KG1 (cell line): ENCODE measurements around the gene KRT8.
"Not testable (repeated sequence)": the region's sequence is repeated elsewhere in the genome, so short reads cannot be mapped to it uniquely, and the experiment has no call there.

ENCODE experiments used
- DNase-seq: peaks from one replicate; lab custom pipeline; 2025; lab: John Stamatoyannopoulos, UW

KRT8 gene

DNA sequence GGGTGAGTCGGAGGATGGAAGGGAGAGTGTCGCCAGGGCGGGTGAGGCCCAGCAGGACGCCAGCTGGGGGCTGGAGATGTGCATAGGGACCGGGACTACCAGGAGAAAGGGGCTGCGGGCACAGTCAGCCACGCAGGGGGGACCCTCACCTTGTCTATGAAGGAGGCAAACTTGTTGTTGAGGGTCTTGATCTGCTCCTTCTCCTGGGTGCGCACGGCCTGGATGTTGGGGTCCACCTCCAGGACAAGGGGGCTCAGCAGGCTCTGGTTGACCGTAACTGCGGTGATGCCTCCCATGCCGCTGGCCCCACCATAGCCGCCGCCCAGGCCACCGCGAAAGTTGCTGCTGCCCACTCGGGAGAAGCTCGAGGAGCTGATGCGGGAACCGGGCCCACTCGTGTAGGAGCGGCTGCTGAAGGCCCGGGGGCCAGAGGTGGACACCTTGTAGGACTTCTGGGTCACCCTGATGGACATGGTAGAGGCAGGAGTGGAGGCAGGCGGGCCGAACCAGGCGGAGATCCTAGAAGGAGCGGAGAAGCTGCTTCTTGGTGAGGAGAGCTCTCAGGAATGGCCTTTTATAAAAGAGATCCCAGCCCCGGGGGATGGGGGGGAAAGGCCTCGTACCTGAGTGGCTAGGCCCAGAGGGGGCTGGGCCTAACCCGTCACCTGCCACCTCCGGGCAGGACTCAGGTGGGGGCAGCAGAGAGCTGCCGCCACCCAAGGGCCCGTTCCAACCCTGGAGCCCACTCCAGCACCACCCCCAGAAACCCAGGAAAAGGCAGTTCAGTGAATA lies at the start of gene KRT8:
Gene KRT8 (minus strand): TSS at position 568 of the 792 bp plus-strand sequence. CDS start 95 bp downstream, at position 473.
- DNase-seq, result not testable (repeated sequence)

DNA sequence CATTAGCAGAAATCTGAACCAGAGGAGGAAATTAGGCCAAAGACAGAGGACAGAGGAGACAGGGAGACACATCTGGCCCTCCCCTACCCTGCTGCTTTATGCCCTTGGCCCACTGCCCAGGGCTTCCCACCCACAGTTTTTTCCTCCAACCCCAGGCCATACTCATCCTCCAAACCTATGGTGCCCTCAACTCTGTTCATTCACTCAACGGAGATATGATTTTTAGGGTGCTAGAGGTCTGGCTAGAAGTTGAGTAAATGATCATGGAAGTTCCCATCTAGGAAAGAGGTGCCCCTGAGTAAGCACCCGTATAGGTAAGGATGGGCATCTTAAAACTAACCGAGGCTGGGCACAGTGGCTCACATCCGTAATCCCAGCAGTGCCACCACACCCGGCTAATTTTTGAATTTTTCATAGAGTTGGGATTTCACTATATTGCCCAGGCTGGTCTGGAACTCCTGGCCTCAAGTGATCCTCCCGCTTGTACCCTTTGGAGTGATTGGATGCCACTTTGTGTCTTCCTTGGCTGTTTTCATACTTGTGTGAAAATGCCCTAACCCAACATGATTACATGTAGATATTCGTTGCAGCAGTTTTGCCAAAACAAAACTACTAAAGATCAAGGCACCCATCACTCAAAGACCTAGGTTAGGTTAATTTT lies 48.4 kb upstream of the KRT8 start:
- no peak for DNase-seq

DNA sequence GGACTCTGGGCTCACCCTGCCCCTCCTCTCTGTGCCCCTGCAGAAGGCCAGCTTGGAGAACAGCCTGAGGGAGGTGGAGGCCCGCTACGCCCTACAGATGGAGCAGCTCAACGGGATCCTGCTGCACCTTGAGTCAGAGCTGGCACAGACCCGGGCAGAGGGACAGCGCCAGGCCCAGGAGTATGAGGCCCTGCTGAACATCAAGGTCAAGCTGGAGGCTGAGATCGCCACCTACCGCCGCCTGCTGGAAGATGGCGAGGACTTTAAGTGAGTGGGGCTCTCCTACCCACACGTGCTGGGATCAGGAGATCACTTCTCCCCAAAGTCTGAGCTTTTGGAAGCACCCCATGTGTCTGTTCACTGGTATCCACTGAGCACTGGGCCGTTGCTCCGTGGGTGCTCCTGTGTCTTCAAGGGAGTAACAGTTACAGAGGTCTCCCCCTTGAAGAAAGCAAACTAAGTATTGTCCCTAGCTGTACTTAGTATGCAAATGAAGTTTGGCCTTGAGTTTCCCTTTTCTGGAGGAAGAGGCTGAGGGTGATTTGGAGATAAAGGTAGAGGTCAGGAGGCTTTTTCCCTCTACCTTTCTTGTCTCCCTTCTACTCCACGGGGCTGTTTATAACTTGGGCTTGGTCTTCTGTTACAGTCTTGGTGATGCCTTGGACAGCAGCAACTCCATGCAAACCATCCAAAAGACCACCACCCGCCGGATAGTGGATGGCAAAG lies 47.4 kb upstream of the KRT8 start:
- no peak for DNase-seq

DNA sequence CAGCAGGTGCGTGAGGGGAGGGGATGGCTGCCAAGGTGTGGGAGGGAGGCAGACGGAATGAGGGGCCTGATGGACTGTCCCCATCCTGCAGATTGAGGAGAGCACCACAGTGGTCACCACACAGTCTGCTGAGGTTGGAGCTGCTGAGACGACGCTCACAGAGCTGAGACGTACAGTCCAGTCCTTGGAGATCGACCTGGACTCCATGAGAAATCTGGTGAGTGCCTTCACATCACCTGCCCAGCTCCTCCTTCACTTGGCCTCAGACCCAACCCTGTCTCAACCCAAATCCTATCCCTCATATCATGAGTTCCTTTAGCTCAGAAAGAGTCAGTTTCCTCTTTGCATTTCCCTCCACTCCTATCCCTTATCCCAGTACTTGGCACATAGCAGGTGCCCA lies 46.8 kb upstream of the KRT8 start:
- DNase-seq, result no peak

DNA sequence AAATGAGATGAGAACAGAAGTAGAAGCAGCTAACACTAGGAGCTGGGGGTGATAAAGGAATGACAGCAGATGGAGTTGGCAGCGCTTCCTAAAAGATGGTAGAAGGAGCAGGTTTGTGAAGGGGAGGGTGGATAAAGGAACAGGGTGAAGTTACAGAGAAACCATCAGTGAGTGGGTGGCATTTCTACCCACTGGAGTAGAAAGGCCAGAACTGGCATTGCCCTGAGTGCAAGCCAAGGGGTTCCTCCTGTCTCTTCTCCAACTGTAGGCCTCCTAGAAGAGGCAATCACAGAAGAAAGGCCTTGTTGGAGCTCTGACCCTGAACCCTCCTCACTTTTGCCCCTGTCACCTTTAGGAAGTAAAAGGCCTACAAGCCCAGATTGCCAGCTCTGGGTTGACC lies 46.2 kb upstream of the KRT8 start:
- no peak for DNase-seq

DNA sequence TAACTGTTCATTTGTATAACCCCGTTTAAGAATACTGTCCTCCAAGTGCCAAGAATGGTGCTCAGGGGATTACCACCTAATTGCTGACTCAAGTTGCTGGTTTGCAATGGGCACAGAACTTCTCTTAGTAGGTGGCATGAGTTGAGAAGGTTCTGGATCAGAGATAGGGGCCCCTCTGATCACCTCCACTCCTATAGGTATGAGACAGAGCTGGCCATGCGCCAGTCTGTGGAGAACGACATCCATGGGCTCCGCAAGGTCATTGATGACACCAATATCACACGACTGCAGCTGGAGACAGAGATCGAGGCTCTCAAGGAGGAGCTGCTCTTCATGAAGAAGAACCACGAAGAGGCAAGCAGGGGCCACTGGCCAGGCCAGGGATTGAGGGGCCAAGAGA lies 45.7 kb upstream of the KRT8 start:
- no peak for DNase-seq

DNA sequence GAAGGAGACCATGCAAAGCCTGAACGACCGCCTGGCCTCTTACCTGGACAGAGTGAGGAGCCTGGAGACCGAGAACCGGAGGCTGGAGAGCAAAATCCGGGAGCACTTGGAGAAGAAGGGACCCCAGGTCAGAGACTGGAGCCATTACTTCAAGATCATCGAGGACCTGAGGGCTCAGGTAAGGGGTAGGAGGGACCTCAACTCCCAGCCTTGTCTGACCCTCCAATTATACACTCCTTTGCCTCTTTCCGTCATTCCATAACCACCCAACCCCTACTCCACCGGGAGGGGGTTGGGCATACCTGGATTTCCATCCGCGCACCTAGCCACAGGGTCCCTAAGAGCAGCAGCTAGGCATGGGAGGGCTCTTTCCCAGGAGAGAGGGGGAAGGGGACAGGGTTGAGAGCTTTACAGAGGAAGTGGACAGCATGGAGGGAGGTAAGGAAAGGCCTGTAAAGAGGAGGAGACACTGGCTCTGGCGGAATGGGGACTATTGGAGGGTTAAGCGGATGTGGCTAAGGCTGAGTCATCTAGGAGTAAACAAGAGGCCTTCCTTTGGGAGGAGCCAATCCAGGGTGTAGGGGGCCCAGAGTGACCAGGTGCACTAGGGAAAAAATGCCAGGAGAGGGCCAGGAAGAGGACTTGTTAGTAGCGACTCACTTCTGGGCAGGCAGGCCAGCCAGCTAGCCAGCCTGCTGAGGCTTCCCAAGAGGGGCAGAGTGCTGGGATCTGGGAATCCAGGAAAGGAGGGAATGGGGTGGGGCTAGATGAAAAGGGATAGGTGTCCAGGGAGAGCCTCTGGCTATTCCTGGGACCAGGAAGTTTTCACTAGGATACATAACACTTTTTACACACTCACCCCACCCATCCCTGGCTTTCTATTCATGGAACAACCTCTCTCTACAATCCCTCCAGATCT lies 44.8 kb upstream of the KRT8 start:
- DNase-seq, result no peak

DNA sequence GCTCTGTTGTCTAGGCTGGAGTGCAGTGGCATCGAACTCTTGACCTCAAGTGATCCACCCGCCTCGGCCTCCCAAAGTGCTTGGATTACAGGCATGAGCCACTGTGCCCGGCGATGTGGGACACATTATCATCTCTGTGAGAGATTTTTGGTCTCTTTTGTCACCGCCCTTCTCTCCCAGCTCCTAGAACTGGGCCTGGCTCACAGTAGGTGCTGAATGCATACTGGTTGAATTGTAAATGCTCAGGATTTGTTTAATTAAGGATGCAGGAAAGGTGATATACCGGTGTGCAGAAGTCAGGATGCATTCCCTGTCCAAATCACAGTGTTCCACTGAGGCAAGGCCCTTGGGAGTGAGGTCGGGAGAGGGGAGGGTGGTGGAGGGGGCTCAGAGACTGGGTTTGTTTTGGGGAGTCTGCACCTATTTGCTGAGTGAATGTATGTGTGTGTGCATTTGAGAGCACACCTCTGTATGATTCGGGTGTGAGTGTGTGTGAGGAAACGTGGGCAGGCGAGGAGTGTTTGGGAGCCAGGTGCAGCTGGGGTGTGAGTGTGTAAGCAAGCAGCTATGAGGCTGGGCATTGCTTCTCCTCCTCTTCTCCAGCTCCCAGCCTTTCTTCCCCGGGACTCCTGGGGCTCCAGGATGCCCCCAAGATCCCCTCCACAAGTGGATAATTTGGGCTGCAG lies 43.0 kb upstream of the KRT8 start:
- DNase-seq, result no peak

DNA sequence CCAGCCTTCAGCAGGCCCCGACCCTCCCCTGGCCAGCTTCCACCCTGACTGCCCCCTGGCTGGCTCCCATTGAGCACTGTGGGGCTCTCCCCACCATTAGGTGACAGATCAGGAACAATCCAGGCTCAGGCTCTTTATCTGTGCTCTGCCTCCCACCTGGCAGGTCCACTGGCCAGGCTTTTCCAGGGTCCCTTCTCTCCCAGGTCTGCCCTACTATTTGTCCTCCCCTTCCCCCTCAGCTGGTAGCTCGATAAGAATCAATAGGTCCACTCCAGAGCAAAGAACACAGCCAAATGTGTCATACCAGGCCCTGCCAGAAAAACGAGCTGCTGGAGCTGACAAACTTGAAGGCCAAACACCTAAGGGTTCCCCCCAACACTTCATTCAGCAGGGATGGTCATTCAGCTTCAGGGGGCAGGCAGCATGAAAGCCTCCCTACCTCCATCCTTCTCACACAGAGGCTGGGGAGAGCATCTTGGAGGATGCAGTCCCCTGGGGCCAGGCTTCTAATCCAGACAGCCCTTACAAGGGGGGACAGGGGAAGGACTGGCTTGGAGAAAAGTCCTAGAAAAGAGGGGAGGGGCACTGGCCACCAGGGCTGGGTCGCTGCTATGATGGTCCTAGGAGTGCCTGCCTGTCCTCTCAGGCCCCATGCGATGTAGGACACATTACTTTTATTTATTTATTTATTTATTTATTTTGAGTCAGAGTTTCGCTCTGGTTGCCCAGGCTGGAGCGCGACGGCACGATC lies 42.1 kb upstream of the KRT8 start:
- no peak for DNase-seq

DNA sequence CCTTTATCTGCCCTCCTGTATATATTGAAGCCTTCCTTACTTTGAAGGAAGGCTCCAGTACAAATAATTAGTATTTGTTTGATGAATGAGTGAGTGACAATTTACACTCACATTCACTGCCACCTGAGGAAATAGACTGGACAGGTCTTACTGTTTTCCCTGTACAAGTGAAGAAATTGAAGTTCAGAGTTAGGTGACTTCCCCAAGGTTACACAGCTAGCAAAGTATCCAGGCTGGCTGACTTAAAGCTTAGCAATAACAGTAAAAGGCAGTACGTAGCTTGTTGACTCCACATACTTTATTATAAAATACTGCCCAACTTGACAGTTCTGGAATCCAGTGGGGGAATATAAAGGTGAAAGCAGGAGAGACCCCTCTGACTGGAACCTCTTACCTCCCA lies 41.5 kb upstream of the KRT8 start:
- no peak for DNase-seq

DNA sequence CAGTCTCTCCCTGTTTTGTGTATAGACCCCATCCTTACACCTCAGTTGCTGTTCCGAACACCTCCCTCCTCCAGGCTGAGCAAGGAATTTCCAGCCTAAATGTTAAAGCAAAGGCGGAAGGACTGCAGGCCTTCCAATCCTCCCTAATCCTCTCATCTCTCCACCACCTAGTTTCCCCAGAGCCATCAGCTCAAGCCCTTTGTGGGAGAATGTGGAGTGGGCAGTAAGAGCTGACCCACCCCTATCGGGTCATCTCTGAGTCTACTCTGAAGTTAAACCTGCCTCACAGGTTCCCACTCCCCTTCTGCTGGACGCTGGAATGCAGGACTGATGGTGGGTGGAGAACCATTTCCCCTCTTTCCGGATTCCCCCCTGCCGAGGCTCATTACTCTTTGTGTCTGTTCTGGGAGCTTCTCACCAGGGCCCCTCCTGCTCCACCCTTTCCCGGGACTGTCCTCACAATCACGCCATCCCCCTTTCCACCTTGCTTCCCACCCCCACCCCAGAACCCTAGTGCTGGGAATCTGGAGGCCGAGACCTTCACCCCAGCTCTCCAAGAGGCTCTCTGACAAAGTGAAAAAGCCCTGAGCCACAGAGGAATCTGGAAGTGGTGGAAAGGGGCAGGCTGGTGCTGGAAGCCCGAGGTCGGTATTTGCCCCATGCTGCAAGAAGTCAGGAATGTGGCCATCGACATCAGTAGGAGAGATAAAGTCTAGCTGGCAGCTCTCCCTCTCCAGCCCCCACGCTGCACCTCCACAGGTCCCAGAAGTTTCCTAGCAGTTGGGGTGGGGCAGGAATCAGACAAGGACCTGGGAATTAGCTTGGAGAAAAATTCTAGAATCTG lies 40.7 kb upstream of the KRT8 start:
- DNase-seq, result no peak

DNA sequence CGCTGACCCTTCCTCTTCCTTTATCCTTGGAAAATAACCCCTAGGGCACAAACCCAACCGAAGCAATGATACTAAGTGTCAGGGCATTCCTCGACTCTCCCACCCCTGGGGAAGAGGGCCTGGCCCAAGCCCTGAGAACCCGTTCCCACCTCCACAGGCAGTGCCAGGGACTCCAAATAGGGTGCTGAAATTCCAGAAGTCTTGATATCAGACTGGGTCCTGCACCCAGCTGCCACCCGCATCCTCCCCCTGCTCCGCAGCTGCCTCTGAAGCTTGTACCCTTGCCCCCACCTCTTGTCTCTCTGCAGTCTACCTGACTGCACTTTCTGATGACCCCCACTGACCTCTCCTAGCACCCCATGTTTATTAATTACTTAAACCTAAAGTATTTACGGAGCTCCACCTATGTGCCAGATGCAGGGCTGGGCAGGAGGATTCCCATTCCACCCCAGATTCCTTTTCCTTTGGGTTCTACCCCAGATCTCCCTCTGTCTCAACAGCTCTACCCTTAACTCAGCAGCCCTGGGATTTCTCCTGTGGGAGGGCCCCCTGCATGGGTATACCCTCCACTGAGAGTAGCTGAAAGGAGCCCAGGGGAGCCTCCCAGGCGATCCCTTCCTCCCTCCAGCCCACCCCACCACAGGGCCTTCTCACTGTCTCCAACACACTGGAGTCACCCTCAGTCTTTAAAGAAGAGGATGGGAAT lies 40.0 kb upstream of the KRT8 start:
- no peak for DNase-seq

DNA sequence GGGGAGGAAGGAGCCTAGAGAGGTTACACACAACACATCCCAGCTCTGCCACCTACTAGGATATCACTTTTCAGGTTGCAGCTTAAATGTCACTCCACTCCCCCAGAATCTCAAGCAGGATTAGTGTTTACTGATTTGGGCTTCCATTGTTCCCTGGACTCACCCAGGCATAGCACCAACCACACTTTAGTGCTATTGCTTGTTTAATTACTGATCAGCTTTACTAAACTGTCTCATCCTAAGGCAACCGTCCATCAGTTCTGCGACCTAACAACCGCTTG lies 38.0 kb upstream of the KRT8 start:
- DNase-seq, result no peak

DNA sequence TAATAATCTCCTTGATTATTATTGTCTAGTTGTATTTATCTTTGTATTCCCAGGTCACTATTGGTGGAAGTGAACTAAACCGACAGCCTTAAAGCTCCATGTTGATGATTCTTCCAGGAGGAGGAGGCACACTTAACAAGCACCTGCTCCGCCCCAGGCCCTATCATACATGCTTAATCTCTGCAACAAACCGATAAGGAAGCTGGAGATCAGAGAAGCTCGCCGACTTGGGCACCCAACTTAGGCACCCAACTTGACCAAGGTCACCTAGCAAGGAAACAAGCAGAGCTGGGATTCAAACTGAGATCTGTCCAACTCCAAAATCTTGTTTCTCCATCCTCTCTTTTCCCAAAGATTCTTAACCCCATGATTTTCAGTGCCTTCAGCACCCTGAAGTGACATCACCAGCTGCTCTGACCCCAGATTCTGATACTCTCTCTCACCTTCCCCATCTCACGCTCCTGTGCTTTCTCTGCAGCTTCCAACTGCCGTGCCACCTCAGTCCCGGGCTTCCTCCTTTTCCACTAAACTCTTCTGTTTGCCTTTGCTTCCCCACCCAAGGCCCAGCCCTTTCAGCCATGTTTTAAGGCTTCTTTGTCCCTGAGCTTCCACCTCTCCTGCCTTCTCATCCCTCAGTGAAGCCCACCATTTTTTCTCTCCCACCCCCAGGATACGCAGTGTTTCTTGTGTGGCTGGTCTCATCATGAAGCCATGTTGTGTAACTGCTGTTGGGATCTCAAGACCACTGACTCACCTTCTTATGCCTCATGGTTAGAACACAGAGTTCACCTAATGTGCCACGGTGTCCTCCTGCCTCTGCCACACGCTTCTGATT lies 37.4 kb upstream of the KRT8 start:
- no peak for DNase-seq

DNA sequence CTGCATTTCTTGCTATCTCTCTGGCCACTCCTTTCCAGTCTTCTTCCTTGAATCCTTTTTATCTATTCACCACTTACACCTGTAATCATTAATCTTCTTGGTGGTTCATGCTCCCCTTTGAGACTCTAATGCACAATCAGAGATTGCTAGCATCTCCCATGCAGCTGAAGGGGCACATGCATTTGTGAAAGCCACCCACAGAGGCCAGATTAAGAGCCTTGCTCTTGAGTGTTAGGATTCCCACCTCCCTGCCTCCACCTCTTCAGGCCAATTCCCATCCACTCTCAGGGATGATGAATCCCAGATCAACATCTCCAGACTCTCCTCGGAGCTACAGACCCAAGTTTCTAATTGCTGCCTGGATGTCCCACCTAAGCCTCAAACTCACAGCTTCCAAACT lies 24.7 kb upstream of the KRT8 start:
- DNase-seq, result no peak

DNA sequence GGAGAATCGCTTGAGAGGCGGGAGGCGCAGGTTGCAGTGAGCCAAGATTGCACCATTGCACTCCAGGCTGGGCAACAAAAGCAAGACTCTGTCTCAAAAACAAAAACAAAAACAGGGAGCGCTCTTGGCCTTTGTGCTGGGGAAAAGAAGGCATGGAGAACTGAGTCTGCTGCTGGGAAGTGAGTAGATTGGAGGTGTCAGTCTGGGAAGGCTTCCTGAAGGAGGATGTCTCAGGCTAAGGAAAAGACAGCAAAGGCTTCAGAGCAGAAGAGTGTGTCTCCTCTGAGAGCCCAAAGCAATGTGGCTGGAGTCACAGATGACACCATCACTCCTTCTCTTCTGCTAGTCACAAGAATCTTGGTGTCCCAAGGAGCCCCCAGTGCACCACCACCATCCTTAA lies 23.1 kb upstream of the KRT8 start:
- DNase-seq, result no peak

DNA sequence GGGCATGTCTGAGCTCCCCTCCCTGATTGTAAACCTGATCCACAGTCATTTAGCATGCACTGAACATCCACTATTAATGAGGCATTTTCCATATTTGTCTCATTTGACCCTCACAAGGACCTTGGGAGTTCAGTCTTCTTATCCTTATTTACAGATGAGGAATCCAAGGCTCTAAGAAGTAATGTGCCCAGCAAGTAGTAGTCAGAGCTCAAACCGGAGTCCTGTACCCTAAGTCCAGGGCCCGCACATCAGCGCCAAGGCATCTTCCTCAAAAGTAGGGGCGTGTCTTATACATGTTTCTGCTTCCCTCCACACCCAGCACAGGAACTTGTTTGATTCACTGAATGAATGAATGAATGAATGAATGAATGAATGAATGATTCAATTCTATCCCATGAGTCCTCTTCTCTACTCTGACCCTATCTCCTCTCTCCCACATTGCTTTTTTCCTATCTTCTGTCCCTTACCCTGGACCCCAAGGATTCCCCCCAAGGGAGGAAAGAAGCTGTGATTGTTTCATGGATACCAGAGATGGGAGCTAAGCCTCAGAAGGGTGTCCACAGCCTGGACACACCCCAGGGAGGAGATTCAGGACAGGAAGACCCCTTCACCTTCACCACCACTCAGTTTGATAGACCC lies 21.8 kb upstream of the KRT8 start:
- DNase-seq, result no peak
